Coronary artery (tissue), 2 donors: ENCODE results near the gene C1orf146.
"Not testable (repeated sequence)": the region's sequence is repeated elsewhere in the genome, so short reads cannot be mapped to it uniquely, and the experiment has no call there.

Experiments used
- DNase-seq: peaks from one replicate; pipeline ENCODE4 v3.0.0-alpha.2; 2017; ENCODE audit warnings: low spot score
- H3K27ac ChIP-seq, 2 donors: fragments of 200-600 bp; sonication (generic); one replicate each; pipeline ENCODE4 v1.5.1; 2016 to 2019
- H3K4me3 ChIP-seq: fragments of 200-600 bp; sonication (generic); 2 replicates; pipeline ENCODE4 v1.5.1; 2016; ENCODE audit warnings: mild to moderate bottlenecking, moderate library complexity
- CTCF ChIP-seq: fragments of 200-600 bp; sonication (generic); IDR thresholded peaks from one replicate; pipeline ENCODE4 v1.5.1; 2019; ENCODE audit warnings: antibody characterized with exemption

Gene C1orf146

GRCh38 chr1:92218559-92218958 lies 844 bp downstream of the C1orf146 start:
- TF ChIP-seq CTCF = no peak
- DNase-seq = no peak
- Histone ChIP-seq H3K27ac (no peak overlapping the region), H3K4me3 (no peak overlapping the region)

GRCh38 chr1:92219028-92219427 lies 1.3 kb downstream of the C1orf146 start:
- Histone ChIP-seq H3K4me3 (no peak overlapping the region), H3K27ac (no peak overlapping the region)
- TF ChIP-seq CTCF = no peak
- DNase-seq = no peak

DNA sequence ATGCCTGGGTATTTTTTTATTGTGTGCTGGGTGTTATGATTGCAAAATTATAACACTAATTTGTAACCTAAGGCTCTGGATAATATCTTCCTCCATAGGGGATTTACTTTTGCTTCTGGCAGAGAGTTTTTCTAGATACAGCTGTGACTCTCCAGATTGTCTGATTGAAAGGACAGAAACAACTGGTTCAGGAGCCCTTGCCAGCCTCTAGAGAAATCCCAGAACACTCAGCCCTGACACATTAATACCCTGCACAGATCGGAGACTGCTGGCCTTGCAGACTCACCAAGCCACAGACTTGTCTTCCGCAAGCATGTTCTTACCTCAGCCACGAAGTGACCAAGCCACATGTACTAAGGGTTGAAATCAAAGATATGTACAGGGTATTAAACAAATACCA lies 10.7 kb downstream of the C1orf146 start:
- Histone ChIP-seq H3K4me3 (no peak overlapping the region), H3K27ac (no peak overlapping the region)
- DNase-seq = no peak
- TF ChIP-seq CTCF = no peak

DNA sequence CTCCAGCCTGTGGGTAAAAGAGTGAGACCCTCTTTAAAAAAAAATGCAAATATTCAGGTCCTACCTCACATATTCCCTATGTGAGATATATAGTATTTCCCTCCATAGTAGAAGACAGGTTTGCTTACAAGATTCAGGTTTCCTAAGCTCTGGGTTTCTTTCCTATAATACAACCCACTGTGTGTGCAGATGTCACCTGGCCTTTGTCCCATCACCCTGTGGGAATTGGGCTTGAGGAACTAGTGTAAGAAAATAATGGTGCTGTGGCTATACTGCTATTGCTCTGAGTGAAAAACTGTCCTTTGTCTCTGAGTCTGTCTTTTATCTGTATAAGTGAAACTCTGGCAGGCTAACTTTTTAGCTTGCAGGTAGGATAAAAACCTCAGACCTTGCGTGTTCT lies 13.0 kb downstream of the C1orf146 start:
- DNase-seq = no peak
- Histone ChIP-seq H3K27ac (no peak overlapping the region), H3K4me3 (no peak overlapping the region)
- no peak for TF ChIP-seq CTCF

DNA sequence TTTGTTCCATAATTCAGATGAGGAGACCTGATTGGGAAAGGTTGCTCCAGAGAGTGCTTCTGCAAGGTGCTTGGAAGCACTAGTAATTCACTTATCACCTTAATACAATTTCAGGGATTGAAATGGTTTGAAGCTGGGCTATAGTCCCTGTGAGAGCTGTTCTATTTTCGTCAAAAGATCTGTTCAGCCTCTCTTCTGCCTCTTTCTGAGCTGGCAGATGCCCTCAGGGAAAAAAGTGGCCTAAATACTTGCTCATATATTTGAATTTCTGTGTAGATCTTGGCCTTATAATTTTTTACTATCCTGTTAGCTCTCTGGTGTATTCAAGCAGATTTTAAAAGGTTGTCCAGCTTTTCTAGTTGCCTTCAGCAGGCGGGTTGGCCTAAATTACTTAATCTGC lies 22.3 kb downstream of the C1orf146 start:
- TF ChIP-seq CTCF = no peak
- Histone ChIP-seq H3K4me3 (no peak overlapping the region), H3K27ac (no peak overlapping the region)
- no peak for DNase-seq

DNA sequence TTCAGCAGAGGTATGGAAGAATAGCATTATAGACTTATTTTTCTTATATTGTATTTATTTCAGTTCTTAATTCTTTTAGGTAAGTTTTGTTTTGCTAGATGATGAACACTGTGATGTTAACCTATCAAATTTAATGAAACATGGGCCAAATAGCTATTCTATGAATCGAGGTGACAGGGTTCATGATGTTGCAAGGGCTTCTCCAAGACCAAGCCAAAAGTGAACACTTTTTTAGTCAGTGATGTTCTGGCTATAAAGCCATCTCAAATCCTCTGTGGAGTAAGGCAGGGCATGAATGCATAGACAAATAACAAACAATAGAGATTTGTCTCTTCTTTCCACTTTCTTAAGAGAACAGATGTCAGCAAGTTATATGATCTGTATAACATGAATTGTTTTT lies 26.7 kb downstream of the C1orf146 start:
- no peak for DNase-seq
- TF ChIP-seq CTCF = no peak
- Histone ChIP-seq H3K4me3 (no peak overlapping the region), H3K27ac (no peak overlapping the region)

DNA sequence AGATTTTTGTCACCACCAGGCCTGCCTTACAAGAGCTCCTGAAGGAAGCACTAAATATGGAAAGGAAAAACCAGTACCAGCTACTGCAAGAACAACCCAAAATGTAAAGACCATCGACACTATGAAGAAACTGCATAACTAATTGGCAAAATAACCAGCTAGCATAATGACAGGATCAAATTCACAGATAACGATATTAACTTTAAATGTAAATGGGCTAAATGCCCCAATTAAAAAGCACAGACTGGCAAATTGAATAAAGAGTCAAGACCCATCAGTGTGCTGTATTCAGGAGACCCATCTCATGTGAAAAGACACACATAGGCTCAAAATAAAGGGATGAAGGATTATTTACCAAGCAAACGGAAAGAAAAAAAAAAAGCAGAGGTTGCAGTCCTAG lies 37.0 kb downstream of the C1orf146 start:
- not testable (repeated sequence) for DNase-seq, H3K27ac ChIP-seq, H3K4me3 ChIP-seq

GRCh38 chr1:92259350-92259749 lies 41.6 kb downstream of the C1orf146 start:
- no peak overlapping the region for H3K4me3 ChIP-seq
- DNase-seq = no peak
- TF ChIP-seq CTCF = no peak
- H3K27ac ChIP-seq = no peak overlapping the region
